ENCODE measurements around the gene RNU4-1. TPM values are rescaled to one million over a fixed set of nuclear protein-coding genes. Genes with fewer than 3 reads are reported as not detected.

RNU4-1 gene
- total RNA-seq, 1 experiment from 2014 or later = 2,436 TPM

DNA sequence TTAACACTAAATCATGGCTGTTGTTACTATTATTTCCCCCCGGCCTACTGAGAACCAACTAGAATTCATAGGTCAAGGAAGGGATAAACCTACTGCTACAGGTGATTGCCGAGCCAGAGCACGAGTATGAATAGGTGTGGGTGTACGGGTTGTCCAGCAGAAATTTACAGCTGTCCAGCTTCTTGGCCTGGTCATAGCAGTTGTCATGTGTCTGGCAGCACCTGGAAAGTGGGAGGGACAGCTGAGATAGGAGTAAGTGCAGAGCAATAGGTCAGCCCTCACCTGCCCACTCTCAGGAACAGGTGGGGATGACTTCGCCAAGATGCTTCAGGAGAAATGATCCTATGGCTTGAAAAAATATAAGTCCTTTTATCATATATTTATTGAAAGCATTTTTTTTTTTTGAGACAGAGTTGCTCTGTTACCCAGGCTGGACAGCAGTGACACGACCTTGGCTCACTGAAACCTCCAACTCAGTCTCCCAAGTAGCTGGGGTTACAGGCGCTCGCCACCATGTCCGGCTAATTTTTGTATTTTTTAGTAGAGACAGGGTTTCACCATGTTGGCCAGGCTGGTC, 31.9 kb upstream of the RNU4-1 start (continued):
- TF ChIP-seq, protein P1, sequence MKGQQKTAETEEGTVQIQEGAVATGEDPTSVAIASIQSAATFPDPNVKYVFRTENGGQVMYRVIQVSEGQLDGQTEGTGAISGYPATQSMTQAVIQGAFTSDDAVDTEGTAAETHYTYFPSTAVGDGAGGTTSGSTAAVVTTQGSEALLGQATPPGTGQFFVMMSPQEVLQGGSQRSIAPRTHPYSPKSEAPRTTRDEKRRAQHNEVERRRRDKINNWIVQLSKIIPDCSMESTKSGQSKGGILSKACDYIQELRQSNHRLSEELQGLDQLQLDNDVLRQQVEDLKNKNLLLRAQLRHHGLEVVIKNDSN (CRISPR knock-in tag; IDR thresholded peaks at IDR 0.05) = no peak
- TF ChIP-seq AFF4 (CRISPR knock-in tag; IDR thresholded peaks at IDR 0.05; ENCODE audit: borderline replicate concordance) (no peak), NFE2L1 (CRISPR knock-in tag; IDR thresholded peaks at IDR 0.05) (no peak), PRRX2 (CRISPR knock-in tag; IDR thresholded peaks at IDR 0.05) (no peak), RELA (CRISPR knock-in tag; IDR thresholded peaks at IDR 0.05; ENCODE audit: borderline replicate concordance) (no peak), ZNF416 (CRISPR knock-in tag; IDR thresholded peaks at IDR 0.05) (no peak), NR2C2 (CRISPR knock-in tag; IDR thresholded peaks at IDR 0.05) (no peak), ZNF121 (CRISPR knock-in tag; IDR thresholded peaks at IDR 0.05) (no peak)
- TF ChIP-seq, protein P2, sequence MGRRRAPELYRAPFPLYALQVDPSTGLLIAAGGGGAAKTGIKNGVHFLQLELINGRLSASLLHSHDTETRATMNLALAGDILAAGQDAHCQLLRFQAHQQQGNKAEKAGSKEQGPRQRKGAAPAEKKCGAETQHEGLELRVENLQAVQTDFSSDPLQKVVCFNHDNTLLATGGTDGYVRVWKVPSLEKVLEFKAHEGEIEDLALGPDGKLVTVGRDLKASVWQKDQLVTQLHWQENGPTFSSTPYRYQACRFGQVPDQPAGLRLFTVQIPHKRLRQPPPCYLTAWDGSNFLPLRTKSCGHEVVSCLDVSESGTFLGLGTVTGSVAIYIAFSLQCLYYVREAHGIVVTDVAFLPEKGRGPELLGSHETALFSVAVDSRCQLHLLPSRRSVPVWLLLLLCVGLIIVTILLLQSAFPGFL (CRISPR knock-in tag; IDR thresholded peaks at IDR 0.05; ENCODE audit: borderline replicate concordance) = no peak

DNA sequence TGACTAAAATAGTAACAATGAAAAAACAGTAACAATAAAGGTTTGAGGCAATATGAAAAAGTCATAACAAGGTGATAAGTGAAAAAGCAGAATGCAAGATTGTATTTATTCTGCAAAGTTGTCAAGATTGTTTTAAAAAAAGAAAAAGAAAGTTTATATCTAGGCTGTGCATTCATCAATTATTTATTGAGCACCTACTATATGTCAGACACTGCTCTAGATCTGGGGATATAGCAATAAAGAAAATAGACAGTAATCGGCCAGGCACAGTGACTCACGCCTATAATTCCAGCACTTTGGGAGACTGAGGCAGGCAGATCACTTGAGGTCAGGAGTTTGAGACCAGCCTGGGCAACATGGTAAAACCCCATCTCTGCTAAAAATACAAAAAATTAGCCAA, 30.7 kb upstream of the RNU4-1 start:
- no peaks in the 10 kb centered on the region for H3K9me3 Mint-ChIP-seq
- no peak overlapping the region for H3K4me3 Mint-ChIP-seq
- peaks cover 5% of the 10 kb centered on the region for H3K27me3 Mint-ChIP-seq (ENCODE audit: low read depth)
- no peaks in the 10 kb centered on the region for H3K36me3 Mint-ChIP-seq
- peaks cover 5% of the 10 kb centered on the region; the same call in 1 of the 2 replicates for H3K4me1 Mint-ChIP-seq
- ChIA-PET CTCF (interaction anchor here (1.0 to 1.5 kb wide), 2 partner anchors 22 to 133 kb away, joined by 3 to 5 read pairs; partner anchors contain the start of gene SIRT4), POLR2A (no interaction called here)
- no peak for ATAC-seq
- H3K27ac Mint-ChIP-seq = no peak overlapping the region
- no peak for DNase-seq (ENCODE audit: low spot score)
- TF ChIP-seq, protein P3, sequence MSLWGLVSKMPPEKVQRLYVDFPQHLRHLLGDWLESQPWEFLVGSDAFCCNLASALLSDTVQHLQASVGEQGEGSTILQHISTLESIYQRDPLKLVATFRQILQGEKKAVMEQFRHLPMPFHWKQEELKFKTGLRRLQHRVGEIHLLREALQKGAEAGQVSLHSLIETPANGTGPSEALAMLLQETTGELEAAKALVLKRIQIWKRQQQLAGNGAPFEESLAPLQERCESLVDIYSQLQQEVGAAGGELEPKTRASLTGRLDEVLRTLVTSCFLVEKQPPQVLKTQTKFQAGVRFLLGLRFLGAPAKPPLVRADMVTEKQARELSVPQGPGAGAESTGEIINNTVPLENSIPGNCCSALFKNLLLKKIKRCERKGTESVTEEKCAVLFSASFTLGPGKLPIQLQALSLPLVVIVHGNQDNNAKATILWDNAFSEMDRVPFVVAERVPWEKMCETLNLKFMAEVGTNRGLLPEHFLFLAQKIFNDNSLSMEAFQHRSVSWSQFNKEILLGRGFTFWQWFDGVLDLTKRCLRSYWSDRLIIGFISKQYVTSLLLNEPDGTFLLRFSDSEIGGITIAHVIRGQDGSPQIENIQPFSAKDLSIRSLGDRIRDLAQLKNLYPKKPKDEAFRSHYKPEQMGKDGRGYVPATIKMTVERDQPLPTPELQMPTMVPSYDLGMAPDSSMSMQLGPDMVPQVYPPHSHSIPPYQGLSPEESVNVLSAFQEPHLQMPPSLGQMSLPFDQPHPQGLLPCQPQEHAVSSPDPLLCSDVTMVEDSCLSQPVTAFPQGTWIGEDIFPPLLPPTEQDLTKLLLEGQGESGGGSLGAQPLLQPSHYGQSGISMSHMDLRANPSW (CRISPR knock-in tag; conservative IDR thresholded peaks at IDR 0.05; ENCODE audit: low read depth) = no peak
- TF ChIP-seq MLX (CRISPR knock-in tag; IDR thresholded peaks at IDR 0.05) (no peak), NFYB (CRISPR knock-in tag; conservative IDR thresholded peaks at IDR 0.05; ENCODE audit: low read depth) (no peak), JUN (CRISPR knock-in tag; IDR thresholded peaks at IDR 0.05) (no peak), NR3C1 (CRISPR knock-in tag; conservative IDR thresholded peaks at IDR 0.05; ENCODE audit: low read depth) (no peak), EMX1 (CRISPR knock-in tag; IDR thresholded peaks at IDR 0.05) (no peak), ZNF532 (CRISPR knock-in tag; IDR thresholded peaks at IDR 0.05; ENCODE audit: borderline replicate concordance) (no peak), ZBTB21 (CRISPR knock-in tag; IDR thresholded peaks at IDR 0.05; ENCODE audit: borderline replicate concordance) (no peak), ZNF512 (CRISPR knock-in tag; IDR thresholded peaks at IDR 0.05; ENCODE audit: borderline replicate concordance) (no peak), MAX (CRISPR knock-in tag; IDR thresholded peaks at IDR 0.05) (no peak), ZNF423 (CRISPR knock-in tag; IDR thresholded peaks at IDR 0.05) (no peak)
- TF ChIP-seq, protein P4, sequence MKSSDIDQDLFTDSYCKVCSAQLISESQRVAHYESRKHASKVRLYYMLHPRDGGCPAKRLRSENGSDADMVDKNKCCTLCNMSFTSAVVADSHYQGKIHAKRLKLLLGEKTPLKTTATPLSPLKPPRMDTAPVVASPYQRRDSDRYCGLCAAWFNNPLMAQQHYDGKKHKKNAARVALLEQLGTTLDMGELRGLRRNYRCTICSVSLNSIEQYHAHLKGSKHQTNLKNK (CRISPR knock-in tag; IDR thresholded peaks at IDR 0.05) = no peak

Measured in WTC11 (cell line).